Caco-2 (cell line): ENCODE data around the gene NFKBIB. TPM values are rescaled to one million over a fixed set of nuclear protein-coding genes. Genes with fewer than 3 reads are reported as not detected.
"Not testable (repeated sequence)": the region's sequence is repeated elsewhere in the genome, so short reads cannot be mapped to it uniquely, and the experiment has no call there.

Experiments used
- BruUV-seq: library from RNA; stranded (reverse); fragments of 400-500 nt; replicated peaks from 2 replicates; lab custom pipeline; 2021; lab: Mats Ljungman, UMichigan
- CTCF ChIA-PET: fragments of 300-600 bp; sonication (Branson Sonifier 250); formaldehyde crosslinking; loops from one replicate; lab custom pipeline; 2022; ENCODE audit warnings: antibody characterized with exemption; lab: Charles Lee
- POLR2A ChIA-PET: fragments of 300-600 bp; sonication (Branson Sonifier 250); formaldehyde crosslinking; loops from one replicate; lab custom pipeline; 2022; ENCODE audit warnings: antibody characterized with exemption; lab: Charles Lee
- DNase-seq, 2 experiments: peaks; one replicate each; pipeline versions ENCODE4 v3.0.0 to v3.0.0-alpha.2; 2020 to 2022
- H3K27me3 ChIP-seq: replicated peaks from 2 replicates; pipeline ENCODE4 v1.6.0; 2011; ENCODE audit warnings: low read length; ENCODE audit not compliant: control insufficient read depth, insufficient read depth
- H3K36me3 ChIP-seq: 2 replicates; pipeline ENCODE4 v1.5.1; 2011; ENCODE audit warnings: low read length; ENCODE audit not compliant: control insufficient read depth, insufficient read depth
- H3K4me1 ChIP-seq: fragments of 250-450 bp; sonication (Bioruptor Pico); 2 replicates; pipeline ENCODE4 v1.5.1; 2020; ENCODE audit warnings: mild to moderate bottlenecking
- H3K4me3 ChIP-seq: 2 replicates; pipeline ENCODE4 v1.5.1; 2011; ENCODE audit warnings: low read depth, mild to moderate bottlenecking, control low read depth, low read length
- H3K9me3 ChIP-seq: fragments of 250-450 bp; sonication (Bioruptor Pico); 2 replicates; pipeline ENCODE4 v1.5.1; 2020; ENCODE audit warnings: mild to moderate bottlenecking, moderate library complexity
- H3K27ac Mint-ChIP-seq: one replicate; pipeline ENCODE4 v1.8.0; 2022; ENCODE audit warnings: mixed read lengths; ENCODE audit not compliant: unreplicated experiment
- H3K27me3 Mint-ChIP-seq: one replicate; pipeline ENCODE4 v1.8.0; 2022; ENCODE audit warnings: mixed read lengths; ENCODE audit not compliant: insufficient read depth, unreplicated experiment
- H3K36me3 Mint-ChIP-seq: one replicate; pipeline ENCODE4 v1.8.0; 2022; ENCODE audit warnings: mild to moderate bottlenecking, mixed read lengths; ENCODE audit not compliant: insufficient read depth, unreplicated experiment
- H3K4me1 Mint-ChIP-seq: one replicate; pipeline ENCODE4 v1.8.0; 2022; ENCODE audit warnings: low read depth, mixed read lengths; ENCODE audit not compliant: unreplicated experiment
- H3K4me3 Mint-ChIP-seq: one replicate; pipeline ENCODE4 v1.8.0; 2022; ENCODE audit warnings: mild to moderate bottlenecking, moderate library complexity, mixed read lengths; ENCODE audit not compliant: unreplicated experiment
- H3K9me3 Mint-ChIP-seq: one replicate; pipeline ENCODE4 v1.8.0; 2022; ENCODE audit warnings: mixed read lengths; ENCODE audit not compliant: unreplicated experiment
- CTCF ChIP-seq, 2 experiments: fragments of 200-600 bp in 1 of 2; IDR thresholded peaks; 1 replicate in 1 of 2; 2 replicates in 1 of 2; pipeline versions ENCODE4 v1.5.1 to v1.8.0; 2011 to 2022; ENCODE audit warnings: antibody characterized with exemption in 1 of 2, control low read depth in 1 of 2, inconsistent platforms in 1 of 2, low read depth in 1 of 2, low read length in 1 of 2, mild to moderate bottlenecking in 1 of 2, moderate library complexity in 1 of 2; ENCODE audit not compliant: insufficient read depth in 1 of 2, severe bottlenecking in 1 of 2, unreplicated experiment in 1 of 2
- intact Hi-C: fragments of 100-400 bp; cut with micrococcal nuclease; formaldehyde crosslinking; loops from one replicate; pipeline ENCODE4 v1.10.0; 2022; ENCODE audit not compliant: unreplicated experiment
- total RNA-seq: library from RNA; stranded (reverse); gene quantifications from 2 replicates; pipeline ENCODE4 v1.2.3, GENCODE V29; 2022

NFKBIB gene
- total RNA-seq, 1 experiment from 2014 or later = 43.9 TPM

GRCh38 chr19:38856813-38857212 lies 43.0 kb upstream of the NFKBIB start:
- BruUV-seq = no TSS peak

GRCh38 chr19:38859631-38860204 lies 40.1 kb upstream of the NFKBIB start:
- Mint-ChIP-seq H3K4me1 (peaks cover 39% of the 10 kb centered on the region), H3K4me3 (peak overlapping the region; percentile 44), H3K36me3 (peaks cover 14% of the 10 kb centered on the region), H3K27ac (peak overlapping the region; percentile 34)
- H3K27me3 Mint-ChIP-seq, H3K9me3 ChIP-seq, BruUV-seq, H3K9me3 Mint-ChIP-seq, intact Hi-C loops, H3K36me3 ChIP-seq, H3K27me3 ChIP-seq: not testable (repeated sequence)
- DNase-seq = peak; percentile 74 to 88
- peaks cover 47% of the 10 kb centered on the region for H3K4me1 ChIP-seq
- CTCF ChIA-PET = interaction anchor here (1.1 to 1.6 kb wide), 2 partner anchors 28 to 71 kb away, joined by 3 to 7 read pairs; partner anchors contain the start of genes MRPS12 and SARS2
- peak overlapping the region; percentile 15 for H3K4me3 ChIP-seq
- POLR2A ChIA-PET = interaction anchor here (0.6 kb wide), 2 partner anchors 11 to 1422 kb away, joined by 3 read pairs; no protein-coding TSS in a partner anchor

More at GRCh38 chr19:38856813-38857212, 43.0 kb upstream of the NFKBIB start:
- Histone ChIP-seq H3K27me3 (no peaks in the 10 kb centered on the region), H3K36me3 (no peaks in the 10 kb centered on the region), H3K4me3 (no peak overlapping the region), H3K4me1 (peaks cover 37% of the 10 kb centered on the region), H3K9me3 (no peaks in the 10 kb centered on the region)
- Mint-ChIP-seq H3K27me3 (no peaks in the 10 kb centered on the region), H3K27ac (peak overlapping the region; percentile 88), H3K9me3 (no peaks in the 10 kb centered on the region), H3K4me3 (no peak overlapping the region), H3K4me1 (peaks cover 32% of the 10 kb centered on the region), H3K36me3 (peaks cover 27% of the 10 kb centered on the region)
- ChIA-PET POLR2A (no interaction called here), CTCF (interaction anchor here (2.0 kb wide), 1 partner anchor 74 kb away, joined by 6 read pairs; the partner anchor contains the start of genes MRPS12 and SARS2)
- DNase-seq = no peak
- TF ChIP-seq CTCF (IDR thresholded peaks at IDR 0.05; ENCODE audit: insufficient read depth in 1 of 2, low read depth in 1 of 2, low read length in 1 of 2, severe bottlenecking in 1 of 2, unreplicated experiment in 1 of 2) = no peak
- intact Hi-C loops = loop anchor here (1.0 kb wide), 1 partner anchor 30 kb away; no protein-coding TSS in a partner anchor

- intact Hi-C loops = no loop called here
- H3K4me1 ChIP-seq = peaks cover 47% of the 10 kb centered on the region
- no peak for TF ChIP-seq CTCF (IDR thresholded peaks at IDR 0.05; ENCODE audit: insufficient read depth in 1 of 2, low read depth in 1 of 2, low read length in 1 of 2, severe bottlenecking in 1 of 2, unreplicated experiment in 1 of 2)
- CTCF ChIA-PET = interaction anchor here (0.6 to 1.6 kb wide), 2 partner anchors 69 to 353 kb away, joined by 3 to 7 read pairs; partner anchors contain the start of genes MRPS12 and SARS2
- no peaks in the 10 kb centered on the region for H3K27me3 Mint-ChIP-seq
- H3K4me3 Mint-ChIP-seq = no peak overlapping the region
- H3K9me3 Mint-ChIP-seq = no peaks in the 10 kb centered on the region
- no TSS peak for BruUV-seq
- no peak for DNase-seq
- peaks cover 14% of the 10 kb centered on the region for H3K36me3 Mint-ChIP-seq
- no peak overlapping the region for H3K4me3 ChIP-seq
- POLR2A ChIA-PET = interaction anchor here (0.6 to 0.7 kb wide), 2 partner anchors 12 to 113 kb away, joined by 5 to 6 read pairs; no protein-coding TSS in a partner anchor
- H3K9me3 ChIP-seq = no peaks in the 10 kb centered on the region
- no peaks in the 10 kb centered on the region for H3K27me3 ChIP-seq
- H3K27ac Mint-ChIP-seq = no peak overlapping the region
- H3K36me3 ChIP-seq = no peaks in the 10 kb centered on the region
- peaks cover 39% of the 10 kb centered on the region for H3K4me1 Mint-ChIP-seq
These were observed 38.4 kb upstream of the NFKBIB start for GRCh38 chr19:38861368-38861767.
